Neural cell (in vitro differentiated cells): ENCODE results near the gene TAL2. TPM values are rescaled to one million over a fixed set of nuclear protein-coding genes. Genes with fewer than 3 reads are reported as not detected.

Experiments used
- H2AFZ ChIP-seq: fragments of 200-600, 300-800 bp; sonication (generic), shearing (Covaris generic); 2 replicates; pipeline ENCODE4 v1.6.0; 2014; ENCODE audit warnings: low read depth, mild to moderate bottlenecking, antibody characterized with exemption, low read length, moderate library complexity
- H3F3A ChIP-seq: fragments of 200-600 bp; shearing (Covaris generic); 2 replicates; pipeline ENCODE4 v1.6.1; 2016; ENCODE audit warnings: mild to moderate bottlenecking, moderate library complexity, mixed read lengths, antibody characterized with exemption, low read length; ENCODE audit not compliant: insufficient read depth, poor library complexity, severe bottlenecking
- H3K27ac ChIP-seq: fragments of 200-600, 300-800 bp; sonication (generic), shearing (Covaris generic); 2 replicates; pipeline ENCODE4 v1.5.1; 2014; ENCODE audit warnings: mild to moderate bottlenecking, low read length, moderate library complexity
- H3K27me3 ChIP-seq: fragments of 300-800, 200-600 bp; sonication (generic), shearing (Covaris generic); 2 replicates; pipeline ENCODE4 v1.6.0; 2014; ENCODE audit warnings: mild to moderate bottlenecking, low read depth, low read length, moderate library complexity; ENCODE audit not compliant: insufficient read depth
- H3K36me3 ChIP-seq: fragments of 300-800, 200-600 bp; sonication (generic), shearing (Covaris generic); 2 replicates; pipeline ENCODE4 v1.5.1; 2014; ENCODE audit warnings: mild to moderate bottlenecking, antibody characterized with exemption, low read length, moderate library complexity; ENCODE audit not compliant: insufficient read depth
- H3K4me2 ChIP-seq: fragments of 300-800, 200-600 bp; sonication (generic), shearing (Covaris generic); 2 replicates; pipeline ENCODE4 v1.6.0; 2014; ENCODE audit warnings: mild to moderate bottlenecking, low read length
- H3K4me3 ChIP-seq: fragments of 300-800, 200-600 bp; sonication (generic), shearing (Covaris generic); 2 replicates; pipeline ENCODE4 v1.5.1; 2014; ENCODE audit warnings: mild to moderate bottlenecking, low read length, moderate library complexity
- H3K79me2 ChIP-seq: fragments of 200-600 bp; shearing (Covaris generic); replicated peaks from 2 replicates; pipeline ENCODE4 v1.6.0; 2014; ENCODE audit warnings: mild to moderate bottlenecking, low read length, moderate library complexity; ENCODE audit not compliant: insufficient read depth
- H3K9ac ChIP-seq: fragments of 300-800, 200-600 bp; sonication (generic), shearing (Covaris generic); 2 replicates; pipeline ENCODE4 v1.6.1; 2016; ENCODE audit warnings: mild to moderate bottlenecking, low read length, mixed read lengths
- H3K9me2 ChIP-seq: fragments of 200-600 bp; shearing (Covaris generic); 2 replicates; pipeline ENCODE4 v1.6.1; 2016; ENCODE audit warnings: mild to moderate bottlenecking, low read length, mixed read lengths; ENCODE audit not compliant: insufficient read depth
- H3K9me3 ChIP-seq: fragments of 200-600, 300-800 bp; sonication (generic), shearing (Covaris generic); 2 replicates; pipeline ENCODE4 v1.6.1; 2016; ENCODE audit warnings: mild to moderate bottlenecking, mixed run types, low read length, moderate library complexity, mixed read lengths
- H4K20me1 ChIP-seq: fragments of 200-600 bp; shearing (Covaris generic); 2 replicates; pipeline ENCODE4 v1.6.1; 2016; ENCODE audit warnings: mild to moderate bottlenecking, mixed run types; ENCODE audit not compliant: insufficient read depth
- EP300 ChIP-seq: fragments of 450-650 bp; conservative IDR thresholded peaks from 2 replicates; pipeline ENCODE4 v1.6.1; 2014; ENCODE audit warnings: antibody characterized with exemption, mild to moderate bottlenecking, moderate library complexity; ENCODE audit not compliant: poor library complexity, severe bottlenecking
- EZH2 ChIP-seq: fragments of 200-600, 300-800 bp; shearing (Covaris generic), sonication (generic); IDR thresholded peaks from 2 replicates; pipeline ENCODE4 v1.6.1; 2014; ENCODE audit warnings: antibody characterized with exemption, low read length, borderline replicate concordance, mild to moderate bottlenecking; ENCODE audit not compliant: insufficient read depth, poor library complexity, severe bottlenecking
- MXI1 ChIP-seq: fragments of 450-650 bp; conservative IDR thresholded peaks from 2 replicates; pipeline ENCODE4 v1.6.1; 2014; ENCODE audit warnings: antibody characterized with exemption, mild to moderate bottlenecking; ENCODE audit not compliant: poor library complexity, severe bottlenecking
- POLR2AphosphoS5 ChIP-seq: IDR thresholded peaks from 2 replicates; pipeline ENCODE4 v1.6.1; 2012
- RAD21 ChIP-seq: fragments of 450-650 bp; conservative IDR thresholded peaks from 2 replicates; pipeline ENCODE4 v1.6.1; 2014; ENCODE audit warnings: antibody characterized with exemption, mild to moderate bottlenecking, moderate library complexity
- REST ChIP-seq: IDR thresholded peaks from 2 replicates; pipeline ENCODE4 v1.6.1; 2012; ENCODE audit warnings: borderline replicate concordance
- SMC3 ChIP-seq: fragments of 450-650 bp; conservative IDR thresholded peaks from 2 replicates; pipeline ENCODE4 v1.6.1; 2014; ENCODE audit warnings: antibody characterized with exemption, mild to moderate bottlenecking, moderate library complexity; ENCODE audit not compliant: poor library complexity
- TAF1 ChIP-seq: IDR thresholded peaks from 2 replicates; pipeline ENCODE4 v1.6.1; 2012; ENCODE audit warnings: low read depth
- polyA plus RNA-seq: library from polyadenylated mRNA; depleted of rRNA; stranded (reverse); fragments of >200 nt; gene quantifications from 2 replicates; pipeline ENCODE4 v1.2.3, GENCODE V29; 2014
- TF ChIP-seq, protein P1 (sequence below): fragments of 450-650 bp; IDR thresholded peaks from 2 replicates; pipeline ENCODE4 v1.5.1; 2014; ENCODE audit warnings: antibody characterized with exemption, mild to moderate bottlenecking, moderate library complexity; ENCODE audit not compliant: poor library complexity, severe bottlenecking

TAL2 gene
- polyA plus RNA-seq, 1 donor from 2014 or later = 0.88 TPM

DNA sequence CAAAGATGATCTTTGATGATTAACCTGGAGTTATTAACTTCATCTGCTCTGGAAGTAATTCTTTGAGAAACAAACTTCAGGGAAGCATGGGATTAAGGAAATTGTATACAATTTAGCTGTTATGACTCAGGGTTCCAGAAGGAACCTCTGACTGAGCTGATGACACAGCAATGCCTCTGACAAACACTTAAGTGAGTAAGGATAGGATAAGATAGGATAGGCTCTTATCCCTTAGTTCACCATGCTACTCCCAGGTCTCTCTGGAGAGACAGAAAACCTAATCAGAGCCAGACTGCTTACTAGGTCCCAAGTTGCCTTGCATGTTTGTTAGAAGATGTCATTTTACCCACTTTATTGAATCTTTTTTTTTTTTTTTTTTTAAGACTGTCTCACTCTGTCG, 19.5 kb downstream of the TAL2 start:
- H3K9me2 ChIP-seq = no peaks in the 10 kb centered on the region
- no peak overlapping the region for H3K4me3 ChIP-seq
- no peaks in the 10 kb centered on the region for H3K36me3 ChIP-seq
- peaks cover 34% of the 10 kb centered on the region for H3K27me3 ChIP-seq
- H3F3A ChIP-seq = no peaks in the 10 kb centered on the region
- no peaks in the 10 kb centered on the region for H3K9me3 ChIP-seq
- no peaks in the 10 kb centered on the region for H3K79me2 ChIP-seq
- no peak overlapping the region for H3K4me2 ChIP-seq
- no peak overlapping the region for H3K9ac ChIP-seq
- TF ChIP-seq SMC3 (no peak), POLR2AphosphoS5 (no peak), EZH2 (no peak), MXI1 (no peak), TAF1 (no peak), REST (no peak), EP300 (no peak), RAD21 (no peak)
- TF ChIP-seq, protein P1, sequence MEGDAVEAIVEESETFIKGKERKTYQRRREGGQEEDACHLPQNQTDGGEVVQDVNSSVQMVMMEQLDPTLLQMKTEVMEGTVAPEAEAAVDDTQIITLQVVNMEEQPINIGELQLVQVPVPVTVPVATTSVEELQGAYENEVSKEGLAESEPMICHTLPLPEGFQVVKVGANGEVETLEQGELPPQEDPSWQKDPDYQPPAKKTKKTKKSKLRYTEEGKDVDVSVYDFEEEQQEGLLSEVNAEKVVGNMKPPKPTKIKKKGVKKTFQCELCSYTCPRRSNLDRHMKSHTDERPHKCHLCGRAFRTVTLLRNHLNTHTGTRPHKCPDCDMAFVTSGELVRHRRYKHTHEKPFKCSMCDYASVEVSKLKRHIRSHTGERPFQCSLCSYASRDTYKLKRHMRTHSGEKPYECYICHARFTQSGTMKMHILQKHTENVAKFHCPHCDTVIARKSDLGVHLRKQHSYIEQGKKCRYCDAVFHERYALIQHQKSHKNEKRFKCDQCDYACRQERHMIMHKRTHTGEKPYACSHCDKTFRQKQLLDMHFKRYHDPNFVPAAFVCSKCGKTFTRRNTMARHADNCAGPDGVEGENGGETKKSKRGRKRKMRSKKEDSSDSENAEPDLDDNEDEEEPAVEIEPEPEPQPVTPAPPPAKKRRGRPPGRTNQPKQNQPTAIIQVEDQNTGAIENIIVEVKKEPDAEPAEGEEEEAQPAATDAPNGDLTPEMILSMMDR = no peak
- H2AFZ ChIP-seq = no peak overlapping the region
- no peaks in the 10 kb centered on the region for H4K20me1 ChIP-seq
- no peak overlapping the region for H3K27ac ChIP-seq

DNA sequence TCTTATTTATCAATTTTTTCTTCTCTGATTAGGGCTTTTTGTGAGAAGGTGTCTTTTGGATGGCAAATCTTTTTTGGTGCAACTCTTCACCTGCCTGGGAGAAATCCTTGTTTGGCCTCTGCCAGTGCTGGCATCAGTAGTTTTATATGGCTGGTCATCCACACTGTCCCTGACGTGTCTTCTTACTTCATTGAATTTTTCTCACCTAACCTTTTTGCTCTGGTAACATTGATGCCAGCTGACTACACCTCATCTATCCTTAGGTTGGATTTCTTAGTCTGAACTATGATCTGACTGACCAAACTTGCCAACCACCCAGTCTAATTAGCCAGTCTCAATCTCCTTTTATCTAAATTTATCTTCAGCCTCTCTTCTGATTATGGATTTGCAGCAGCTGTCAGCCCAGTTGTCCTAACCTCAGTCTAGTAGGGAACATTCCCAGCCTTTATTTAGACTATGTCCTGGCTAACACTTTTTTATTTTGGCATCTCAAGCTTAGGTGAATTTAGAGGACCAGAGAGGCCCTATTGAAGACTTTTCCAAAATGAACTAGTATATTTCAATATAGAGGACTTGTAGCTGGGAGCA, 21.5 kb downstream of the TAL2 start:
- H3F3A ChIP-seq = no peaks in the 10 kb centered on the region
- H3K27me3 ChIP-seq = peaks cover 22% of the 10 kb centered on the region
- no peaks in the 10 kb centered on the region for H3K36me3 ChIP-seq
- no peak overlapping the region for H3K27ac ChIP-seq
- H3K4me3 ChIP-seq = no peak overlapping the region
- no peak overlapping the region for H3K4me2 ChIP-seq
- TF ChIP-seq TAF1 (no peak), SMC3 (no peak), EP300 (no peak), EZH2 (no peak), MXI1 (no peak), POLR2AphosphoS5 (no peak), RAD21 (no peak), REST (no peak)
- TF ChIP-seq, protein P1 = no peak
- H2AFZ ChIP-seq = no peak overlapping the region
- H3K9me2 ChIP-seq = no peaks in the 10 kb centered on the region
- H4K20me1 ChIP-seq = no peaks in the 10 kb centered on the region
- H3K9ac ChIP-seq = no peak overlapping the region
- no peaks in the 10 kb centered on the region for H3K79me2 ChIP-seq
- no peaks in the 10 kb centered on the region for H3K9me3 ChIP-seq
